Testis (tissue), 2 donors: Measurements from ENCODE around the gene BCL2L1.

Experiments used
- CTCF ChIP-seq, 3 experiments: fragments of 450-650 bp in 2 of 3; fragments of 200-600 bp in 1 of 3; sonication (generic) in 1 of 3; IDR thresholded peaks; one replicate each; pipeline ENCODE4 v1.5.1; 2016 to 2019; ENCODE audit warnings: antibody characterized with exemption in 3 of 3, mild to moderate bottlenecking in 2 of 3, moderate library complexity in 1 of 3
- POLR2A ChIP-seq: fragments of 450-650 bp; IDR thresholded peaks from one replicate; pipeline ENCODE4 v1.6.1; 2017; ENCODE audit warnings: antibody characterized with exemption, mild to moderate bottlenecking, moderate library complexity

- TF ChIP-seq CTCF (IDR thresholded peaks at IDR 0.05) = no peak
- no peak for TF ChIP-seq POLR2A
Measured at GRCh38 chr20:31679357-31680285, 43.0 kb downstream of the BCL2L1 start.
